A375 (cell line): ENCODE data around the gene UBR2. TPM values are rescaled to one million over a fixed set of nuclear protein-coding genes. Genes with fewer than 3 reads are reported as not detected.

Experiments
- small RNA-seq: library from RNA; depleted of rRNA; stranded (forward); fragments of <200 nt; gene quantifications from one replicate; pipeline ENCODE3, GENCODE V24; 2014
- total RNA-seq: library from RNA; depleted of rRNA; stranded (reverse); fragments of >200 nt; shearing (Covaris generic); gene quantifications from 2 replicates; pipeline ENCODE4 v1.2.3, GENCODE V29; 2014; rRNA removed

The UBR2 gene
- 10.6 and 12.4 TPM in 2 replicates for total RNA-seq

DNA sequence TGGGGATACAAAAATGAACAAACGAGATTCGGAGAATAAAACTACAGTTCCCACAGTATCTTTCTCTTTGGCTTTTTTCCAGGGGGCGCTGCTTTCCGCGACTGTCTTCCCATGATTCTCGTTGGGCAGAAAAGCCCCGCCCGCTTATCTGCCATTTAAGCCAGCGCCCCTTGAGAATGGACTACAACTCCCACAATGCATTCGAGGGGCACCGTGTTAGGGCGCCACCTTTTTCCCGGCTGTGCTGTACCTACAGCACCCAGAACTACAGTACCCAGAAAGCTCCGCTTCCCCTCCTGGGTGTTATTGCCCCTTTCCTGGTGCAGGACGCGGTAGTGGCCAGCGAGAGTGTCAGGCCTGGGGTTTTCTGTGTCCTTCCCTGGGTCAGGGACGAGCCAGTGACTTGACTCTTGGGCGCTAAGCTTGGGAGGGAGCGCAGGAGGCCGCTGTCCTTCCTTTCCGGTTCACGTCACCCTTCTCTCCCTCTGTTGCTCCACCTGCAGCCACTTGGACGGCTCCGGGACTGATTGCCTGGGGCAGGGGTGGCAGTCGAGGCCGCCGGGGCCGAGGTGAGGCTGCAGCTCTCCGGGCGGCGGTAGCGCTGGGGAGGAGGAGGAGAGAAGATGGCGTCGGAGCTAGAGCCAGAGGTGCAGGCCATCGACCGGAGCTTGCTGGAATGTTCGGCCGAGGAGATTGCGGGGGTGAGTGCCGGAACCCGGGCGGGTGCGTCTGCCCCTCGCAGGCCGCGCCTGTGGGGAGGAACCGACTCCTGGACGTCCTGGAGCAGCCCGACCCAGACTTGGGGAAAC, at the start of gene UBR2:
Gene UBR2, plus strand, starts transcription at position 333 of the 809 bp plus-strand sequence. Its CDS starts 291 bp downstream, at position 624.

DNA sequence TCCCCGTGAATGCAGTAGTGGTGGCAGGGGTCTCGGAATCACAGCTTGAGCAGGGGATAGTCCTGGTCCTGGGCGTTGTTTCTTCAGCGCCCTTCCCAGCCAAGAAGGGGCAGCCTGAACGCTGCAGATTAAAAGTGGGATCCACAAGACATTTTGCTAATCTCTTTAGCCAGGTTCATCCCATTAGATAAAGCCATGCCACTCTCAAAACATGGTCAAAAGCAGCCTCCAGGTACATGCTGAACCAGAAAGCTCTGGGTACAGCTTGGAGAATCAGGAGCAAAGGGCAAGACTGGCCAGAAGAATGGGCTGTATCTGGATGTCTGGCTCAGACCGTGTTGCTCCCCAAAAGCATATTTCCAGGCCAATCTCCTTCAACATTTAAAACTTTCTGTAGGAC, 158.7 kb downstream of the UBR2 start, which contains the start of gene PRPH2:
Gene PRPH2, minus strand, starts transcription at position 101 of the 400 bp plus-strand sequence. CDS start 263 bp downstream, outside the sequence.

Small RNA genes within 50 kb of the gene (small RNA-seq; reads per million reads assigned to genes)
- not detected for gene RNU6-890P

Other genes with a start within 250 kb of the UBR2 start
- gene TRERF1, start 112.1 kb upstream of the UBR2 start, total RNA-seq = 2.0 and 2.4 TPM in 2 replicates
- not detected in 2 replicates for gene PRPH2, start 158.6 kb downstream of the UBR2 start, total RNA-seq
- 25.5 and 29.7 TPM in 2 replicates for gene TBCC, start 182.1 kb downstream of the UBR2 start, total RNA-seq
- 3.0 TPM in 2 replicates for gene BICRAL, start 218.0 kb downstream of the UBR2 start, total RNA-seq